Bronchial epithelial cell (primary cell): ENCODE results near the gene MAMLD1. TPM values are rescaled to one million over a fixed set of nuclear protein-coding genes. Genes with fewer than 3 reads are reported as not detected.

Source experiments
- DNase-seq: peaks from one replicate; pipeline ENCODE4 v3.0.0-alpha.2; 2010; ENCODE audit warnings: low read depth
- FAIRE-seq: peaks from 2 replicates; lab custom pipeline; 2011; peaks lifted over from hg19 to GRCh38; lab: Jason Lieb, UNC
- H3K27me3 ChIP-seq: 2 replicates; pipeline ENCODE4 v1.5.1; 2011; ENCODE audit warnings: low read length; ENCODE audit not compliant: control insufficient read depth, insufficient read depth
- H3K36me3 ChIP-seq: 2 replicates; pipeline ENCODE4 v1.5.1; 2011; ENCODE audit warnings: low read length; ENCODE audit not compliant: control insufficient read depth, insufficient read depth
- H3K4me3 ChIP-seq: 2 replicates; pipeline ENCODE4 v1.5.1; 2011; ENCODE audit warnings: mild to moderate bottlenecking, low read depth, low read length, control low read depth
- CTCF ChIP-seq: IDR thresholded peaks from 2 replicates; pipeline ENCODE4 v1.5.1; 2011; ENCODE audit warnings: mild to moderate bottlenecking, moderate library complexity, low read length, control low read depth, inconsistent platforms; ENCODE audit not compliant: insufficient read depth, severe bottlenecking
- total RNA-seq: library from RNA; depleted of rRNA; stranded (reverse); fragments of >200 nt; gene quantifications from 2 replicates; pipeline ENCODE4 v1.2.1, GENCODE V29; 2014

The MAMLD1 gene
- total RNA-seq, 1 donor from 2014 or later, result under 0.01 TPM

DNA sequence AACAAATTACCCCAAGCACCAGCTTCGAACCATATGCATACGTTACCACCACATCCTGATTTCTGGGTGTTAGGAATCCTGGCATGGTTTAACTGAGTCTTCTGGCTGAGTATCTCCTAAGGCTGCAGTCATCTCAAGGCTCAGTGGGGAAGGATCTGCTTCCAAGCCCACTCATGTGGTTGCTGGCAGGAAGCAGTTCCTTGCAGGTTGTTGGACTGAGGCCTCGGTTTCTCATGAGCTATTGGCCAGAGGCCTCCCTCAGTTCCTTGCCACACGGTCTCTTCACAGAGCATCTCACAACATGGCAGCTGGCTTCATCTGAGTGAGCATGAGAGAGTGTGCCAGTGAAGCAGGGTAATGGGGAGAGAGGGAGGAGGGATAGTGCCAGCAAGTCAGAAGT lies 109.2 kb downstream of the MAMLD1 start:
- H3K36me3 ChIP-seq, result no peaks in the 10 kb centered on the region
- DNase-seq (no peak), FAIRE-seq (no peak)
- TF ChIP-seq CTCF, result no peak
- no peak overlapping the region for H3K4me3 ChIP-seq
- no peaks in the 10 kb centered on the region for H3K27me3 ChIP-seq

DNA sequence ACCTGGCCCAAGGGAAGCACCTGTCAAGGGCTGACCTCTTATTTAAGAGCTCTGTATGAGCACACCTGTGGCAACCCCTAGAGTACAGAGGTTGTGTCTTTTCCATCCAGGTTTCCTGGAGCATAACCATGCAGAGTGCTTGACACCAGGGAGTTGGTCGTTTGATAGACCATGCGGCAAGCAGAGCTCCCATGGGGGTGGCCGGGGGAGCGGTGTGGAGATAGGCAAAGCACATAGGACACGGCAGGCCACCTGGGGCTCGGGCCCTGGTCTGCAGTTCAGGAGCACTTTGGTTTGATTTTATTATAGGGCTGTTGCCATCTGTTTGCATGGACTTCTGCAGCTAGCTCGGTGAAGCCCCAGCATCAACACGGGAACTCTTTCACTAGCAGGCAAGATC lies 110.3 kb downstream of the MAMLD1 start:
- H3K27me3 ChIP-seq, result no peaks in the 10 kb centered on the region
- H3K4me3 ChIP-seq, result no peak overlapping the region
- DNase-seq, result no peak
- H3K36me3 ChIP-seq, result no peaks in the 10 kb centered on the region
- no peak for TF ChIP-seq CTCF
- FAIRE-seq, result peak; percentile 55

DNA sequence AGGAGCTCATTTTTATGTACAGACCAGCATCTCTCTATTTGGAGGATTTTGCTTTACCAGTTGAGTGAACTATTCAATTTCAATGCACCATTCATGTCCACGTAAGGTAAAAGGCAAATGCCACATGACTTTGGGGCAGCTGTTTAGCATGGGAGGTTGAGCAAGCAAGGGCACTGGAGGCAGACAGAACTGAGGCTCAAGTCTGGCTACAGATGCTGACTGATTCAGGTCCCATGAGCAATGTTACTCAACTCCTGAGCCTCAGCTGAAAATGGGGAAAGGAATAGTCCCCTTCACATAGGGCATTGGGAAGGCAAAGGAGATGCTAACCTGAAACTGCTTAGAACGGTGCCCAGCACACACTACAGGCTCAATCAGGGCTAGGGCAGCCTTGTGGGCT lies 112.3 kb downstream of the MAMLD1 start:
- Histone ChIP-seq H3K27me3 (no peaks in the 10 kb centered on the region), H3K36me3 (no peaks in the 10 kb centered on the region), H3K4me3 (no peak overlapping the region)
- no peak for TF ChIP-seq CTCF
- FAIRE-seq, result peak; percentile 80
- no peak for DNase-seq

- TF ChIP-seq CTCF, result no peak
- FAIRE-seq (no peak), DNase-seq (no peak)
- Histone ChIP-seq H3K4me3 (no peak overlapping the region), H3K36me3 (no peaks in the 10 kb centered on the region), H3K27me3 (no peaks in the 10 kb centered on the region)
These were observed 113.1 kb downstream of the MAMLD1 start for GRCh38 chrX:150476164-150476699.

GRCh38 chrX:150477371-150477770 lies 114.3 kb downstream of the MAMLD1 start:
- DNase-seq, result no peak
- no peak for TF ChIP-seq CTCF
- no peaks in the 10 kb centered on the region for H3K36me3 ChIP-seq
- H3K27me3 ChIP-seq, result no peaks in the 10 kb centered on the region
- no peak for FAIRE-seq
- no peak overlapping the region for H3K4me3 ChIP-seq
